ENCODE results near the gene RBM28. TPM values are rescaled to one million over a fixed set of nuclear protein-coding genes. Genes with fewer than 3 reads are reported as not detected.

Gene RBM28
- total and polyA plus RNA-seq, 10 of the 15 experiments (the other 5 are each of a cell fraction or from before 2014, with no cell fraction given): 14.3 to 50.4 (median 32.8) TPM

DNA sequence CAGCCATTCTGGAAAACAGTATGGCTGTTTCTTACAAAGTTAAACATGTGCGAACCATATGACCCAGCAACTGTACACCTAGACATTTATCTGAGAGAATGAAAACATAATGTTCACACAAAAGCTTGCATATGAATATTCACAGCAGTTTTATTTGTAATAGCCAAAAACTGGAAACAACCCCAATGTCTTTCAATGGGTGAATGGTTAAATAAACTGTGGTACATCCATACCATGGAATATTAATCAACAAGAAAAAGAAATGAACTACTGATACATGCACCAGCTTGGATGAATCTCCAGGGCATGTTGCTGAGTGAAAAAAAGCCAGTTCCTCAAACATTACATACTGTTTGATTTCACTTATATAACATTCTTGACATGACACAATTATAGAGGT is 65.3 kb downstream of the RBM28 start:
- H3K9me3 ChIP-seq (replicated peaks; ENCODE audit: control insufficient read depth, insufficient read depth, low read length): peaks cover 2% of the 10 kb centered on the region; the same call in 1 of the 3 replicates
- H3K36me3 ChIP-seq (ENCODE audit: control insufficient read depth in 2 of 2, insufficient read depth in 2 of 2, low read length in 1 of 2): no peaks in the 10 kb centered on the region
- SMC1A ChIA-PET (ENCODE audit: uncharacterized antibody, unreplicated experiment): no interaction called here
- H3K79me2 ChIP-seq (ENCODE audit: control insufficient read depth, insufficient read depth, low read length): no peaks in the 10 kb centered on the region
- no peak for ATAC-seq
- H3K4me3 ChIP-seq: no peak overlapping the region
- intact Hi-C loops (cut with micrococcal nuclease; ENCODE audit: unreplicated experiment) (no loop called here), in situ Hi-C loops (cut with MboI) (no loop called here)
- no peak overlapping the region for H2AFZ ChIP-seq (ENCODE audit: control insufficient read depth, low read depth, low read length)
- POLR2A ChIA-PET: no interaction called here
- CTCF ChIA-PET: no interaction called here
- RAD21 ChIA-PET (ENCODE audit: unreplicated experiment): no interaction called here
- no peak overlapping the region for H3K27ac ChIP-seq (ENCODE audit: control insufficient read depth, insufficient read depth)
- no TSS peak for BruUV-seq (replicated peaks)
- DNase-seq (ENCODE audit: low read depth, low spot score): no peak
- WGBS (ENCODE audit: insufficient coverage, insufficient replicate concordance, low lambda C conversion rate, missing lambda C conversion rate): 81% methylated on average over 1 of the region's 1 CpG
- no peak for FAIRE-seq
- no peaks in the 10 kb centered on the region for H4K20me1 ChIP-seq (ENCODE audit: control insufficient read depth, insufficient read depth)
- H3K9ac ChIP-seq (ENCODE audit: control insufficient read depth, insufficient read depth, low read length): no peak overlapping the region
- no peaks in the 10 kb centered on the region for H3K27me3 ChIP-seq (replicated peaks in 1 of 2; ENCODE audit: control insufficient read depth in 2 of 2, insufficient read depth in 2 of 2, low read length in 1 of 2)
- TF ChIP-seq NFYA (IDR thresholded peaks at IDR 0.05; ENCODE audit: borderline replicate concordance, low read depth, low read length) (no peak), ZNF274 (IDR thresholded peaks at IDR 0.05; ENCODE audit: insufficient read depth, insufficient read length) (no peak), RCOR1 (conservative IDR thresholded peaks at IDR 0.05; ENCODE audit: low read depth, low read length) (no peak), NR2F1 (conservative IDR thresholded peaks at IDR 0.05) (no peak), SIX5 (IDR thresholded peaks at IDR 0.05; ENCODE audit: low read depth, low read length, severe bottlenecking) (no peak), TCF3 (IDR thresholded peaks at IDR 0.05; ENCODE audit: borderline replicate concordance, insufficient read depth, low read depth, low read length) (no peak), POLR2AphosphoS2 (IDR thresholded peaks at IDR 0.05; ENCODE audit: low read depth, low read length) (no peak), SMAD1 (IDR thresholded peaks at IDR 0.05; ENCODE audit: low read depth, partially characterized antibody) (no peak), IRF4 (IDR thresholded peaks at IDR 0.05; ENCODE audit: low read depth, low read length) (no peak), CHD2 (IDR thresholded peaks at IDR 0.05; ENCODE audit: borderline replicate concordance, low read depth, low read length) (no peak), FOXM1 (IDR thresholded peaks at IDR 0.05; ENCODE audit: low read depth, low read length) (no peak), SPI1 (IDR thresholded peaks at IDR 0.05; ENCODE audit: borderline replicate concordance, insufficient read depth, low read depth, low read length) (no peak)
- TF ChIP-seq, protein P1, sequence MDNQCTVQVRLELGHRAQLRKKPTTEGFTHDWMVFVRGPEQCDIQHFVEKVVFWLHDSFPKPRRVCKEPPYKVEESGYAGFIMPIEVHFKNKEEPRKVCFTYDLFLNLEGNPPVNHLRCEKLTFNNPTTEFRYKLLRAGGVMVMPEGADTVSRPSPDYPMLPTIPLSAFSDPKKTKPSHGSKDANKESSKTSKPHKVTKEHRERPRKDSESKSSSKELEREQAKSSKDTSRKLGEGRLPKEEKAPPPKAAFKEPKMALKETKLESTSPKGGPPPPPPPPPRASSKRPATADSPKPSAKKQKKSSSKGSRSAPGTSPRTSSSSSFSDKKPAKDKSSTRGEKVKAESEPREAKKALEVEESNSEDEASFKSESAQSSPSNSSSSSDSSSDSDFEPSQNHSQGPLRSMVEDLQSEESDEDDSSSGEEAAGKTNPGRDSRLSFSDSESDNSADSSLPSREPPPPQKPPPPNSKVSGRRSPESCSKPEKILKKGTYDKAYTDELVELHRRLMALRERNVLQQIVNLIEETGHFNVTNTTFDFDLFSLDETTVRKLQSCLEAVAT (IDR thresholded peaks at IDR 0.05): no peak
- TF ChIP-seq, protein P2, sequence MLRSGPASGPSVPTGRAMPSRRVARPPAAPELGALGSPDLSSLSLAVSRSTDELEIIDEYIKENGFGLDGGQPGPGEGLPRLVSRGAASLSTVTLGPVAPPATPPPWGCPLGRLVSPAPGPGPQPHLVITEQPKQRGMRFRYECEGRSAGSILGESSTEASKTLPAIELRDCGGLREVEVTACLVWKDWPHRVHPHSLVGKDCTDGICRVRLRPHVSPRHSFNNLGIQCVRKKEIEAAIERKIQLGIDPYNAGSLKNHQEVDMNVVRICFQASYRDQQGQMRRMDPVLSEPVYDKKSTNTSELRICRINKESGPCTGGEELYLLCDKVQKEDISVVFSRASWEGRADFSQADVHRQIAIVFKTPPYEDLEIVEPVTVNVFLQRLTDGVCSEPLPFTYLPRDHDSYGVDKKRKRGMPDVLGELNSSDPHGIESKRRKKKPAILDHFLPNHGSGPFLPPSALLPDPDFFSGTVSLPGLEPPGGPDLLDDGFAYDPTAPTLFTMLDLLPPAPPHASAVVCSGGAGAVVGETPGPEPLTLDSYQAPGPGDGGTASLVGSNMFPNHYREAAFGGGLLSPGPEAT (IDR thresholded peaks at IDR 0.05; ENCODE audit: low read depth): no peak
- TF ChIP-seq, protein P3, sequence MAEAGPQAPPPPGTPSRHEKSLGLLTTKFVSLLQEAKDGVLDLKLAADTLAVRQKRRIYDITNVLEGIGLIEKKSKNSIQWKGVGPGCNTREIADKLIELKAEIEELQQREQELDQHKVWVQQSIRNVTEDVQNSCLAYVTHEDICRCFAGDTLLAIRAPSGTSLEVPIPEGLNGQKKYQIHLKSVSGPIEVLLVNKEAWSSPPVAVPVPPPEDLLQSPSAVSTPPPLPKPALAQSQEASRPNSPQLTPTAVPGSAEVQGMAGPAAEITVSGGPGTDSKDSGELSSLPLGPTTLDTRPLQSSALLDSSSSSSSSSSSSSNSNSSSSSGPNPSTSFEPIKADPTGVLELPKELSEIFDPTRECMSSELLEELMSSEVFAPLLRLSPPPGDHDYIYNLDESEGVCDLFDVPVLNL (IDR thresholded peaks at IDR 0.05; ENCODE audit: low read depth, low read length): no peak
- TF ChIP-seq, protein P4, sequence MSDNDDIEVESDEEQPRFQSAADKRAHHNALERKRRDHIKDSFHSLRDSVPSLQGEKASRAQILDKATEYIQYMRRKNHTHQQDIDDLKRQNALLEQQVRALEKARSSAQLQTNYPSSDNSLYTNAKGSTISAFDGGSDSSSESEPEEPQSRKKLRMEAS (IDR thresholded peaks at IDR 0.05; ENCODE audit: low read depth, low read length): no peak
- TF ChIP-seq, protein P5, sequence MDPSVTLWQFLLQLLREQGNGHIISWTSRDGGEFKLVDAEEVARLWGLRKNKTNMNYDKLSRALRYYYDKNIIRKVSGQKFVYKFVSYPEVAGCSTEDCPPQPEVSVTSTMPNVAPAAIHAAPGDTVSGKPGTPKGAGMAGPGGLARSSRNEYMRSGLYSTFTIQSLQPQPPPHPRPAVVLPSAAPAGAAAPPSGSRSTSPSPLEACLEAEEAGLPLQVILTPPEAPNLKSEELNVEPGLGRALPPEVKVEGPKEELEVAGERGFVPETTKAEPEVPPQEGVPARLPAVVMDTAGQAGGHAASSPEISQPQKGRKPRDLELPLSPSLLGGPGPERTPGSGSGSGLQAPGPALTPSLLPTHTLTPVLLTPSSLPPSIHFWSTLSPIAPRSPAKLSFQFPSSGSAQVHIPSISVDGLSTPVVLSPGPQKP (IDR thresholded peaks at IDR 0.05; ENCODE audit: low read depth, low read length): no peak
- no peak overlapping the region for H3K4me2 ChIP-seq (ENCODE audit: control insufficient read depth, insufficient read depth)
- H3K4me1 ChIP-seq (ENCODE audit: control insufficient read depth, insufficient read depth, low read length): no peaks in the 10 kb centered on the region
